Esophagus squamous epithelium (tissue), 4 donors: ENCODE data around the gene PAX8.

Experiments
- POLR2A ChIP-seq, 4 donors: fragments of 450-650 bp; IDR thresholded peaks; one replicate each; pipeline ENCODE4 v1.6.1; 2017; ENCODE audit warnings: antibody characterized with exemption in 4 of 4, mild to moderate bottlenecking in 4 of 4, moderate library complexity in 3 of 4
- TF ChIP-seq, protein P1 (sequence below), 6 experiments: fragments of 450-650 bp in 4 of 6; fragments of 200-600 bp in 2 of 6; sonication (generic) in 2 of 6; IDR thresholded peaks; one replicate each; pipeline ENCODE4 v1.5.1; 2016 to 2019; ENCODE audit warnings: antibody characterized with exemption in 6 of 6, mild to moderate bottlenecking in 4 of 6, moderate library complexity in 4 of 6

DNA sequence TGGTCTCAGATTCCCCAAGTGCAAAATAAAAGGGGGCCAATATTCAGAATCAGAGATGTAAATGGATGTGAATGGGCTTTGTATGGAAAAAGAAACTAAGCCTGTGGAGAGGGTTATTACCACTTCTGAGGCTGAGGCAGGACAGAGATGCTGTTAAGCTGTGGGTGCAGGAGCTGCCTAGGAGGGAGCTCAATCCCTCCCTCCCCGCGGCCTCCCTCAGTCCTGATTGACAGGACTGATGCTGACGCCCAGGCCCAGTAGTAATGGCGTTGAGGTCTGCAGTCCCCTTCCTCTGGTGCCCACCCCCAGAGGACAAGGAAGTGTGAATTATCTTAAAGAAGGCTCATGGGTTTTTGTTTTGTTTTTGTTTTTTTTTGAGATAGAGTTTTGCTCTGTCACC is 64.6 kb downstream of the PAX8 start:
- no peak for TF ChIP-seq POLR2A (IDR thresholded peaks at IDR 0.05)
- TF ChIP-seq, protein P1, sequence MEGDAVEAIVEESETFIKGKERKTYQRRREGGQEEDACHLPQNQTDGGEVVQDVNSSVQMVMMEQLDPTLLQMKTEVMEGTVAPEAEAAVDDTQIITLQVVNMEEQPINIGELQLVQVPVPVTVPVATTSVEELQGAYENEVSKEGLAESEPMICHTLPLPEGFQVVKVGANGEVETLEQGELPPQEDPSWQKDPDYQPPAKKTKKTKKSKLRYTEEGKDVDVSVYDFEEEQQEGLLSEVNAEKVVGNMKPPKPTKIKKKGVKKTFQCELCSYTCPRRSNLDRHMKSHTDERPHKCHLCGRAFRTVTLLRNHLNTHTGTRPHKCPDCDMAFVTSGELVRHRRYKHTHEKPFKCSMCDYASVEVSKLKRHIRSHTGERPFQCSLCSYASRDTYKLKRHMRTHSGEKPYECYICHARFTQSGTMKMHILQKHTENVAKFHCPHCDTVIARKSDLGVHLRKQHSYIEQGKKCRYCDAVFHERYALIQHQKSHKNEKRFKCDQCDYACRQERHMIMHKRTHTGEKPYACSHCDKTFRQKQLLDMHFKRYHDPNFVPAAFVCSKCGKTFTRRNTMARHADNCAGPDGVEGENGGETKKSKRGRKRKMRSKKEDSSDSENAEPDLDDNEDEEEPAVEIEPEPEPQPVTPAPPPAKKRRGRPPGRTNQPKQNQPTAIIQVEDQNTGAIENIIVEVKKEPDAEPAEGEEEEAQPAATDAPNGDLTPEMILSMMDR (IDR thresholded peaks at IDR 0.05): no peak
